Testis (tissue), 3 donors: ENCODE measurements around the gene OR10T2. TPM values are rescaled to one million over a fixed set of nuclear protein-coding genes. Genes with fewer than 3 reads are reported as not detected.

Experiments
- DNase-seq: peaks from one replicate; pipeline ENCODE4 v3.0.0-alpha.2; 2019
- H3K27ac ChIP-seq, 2 donors: fragments of 200-600 bp; sonication (generic); one replicate each; pipeline ENCODE4 v1.5.1; 2019
- H3K27me3 ChIP-seq: fragments of 200-600 bp; sonication (generic); one replicate; pipeline ENCODE4 v1.5.1; 2019
- H3K36me3 ChIP-seq: fragments of 200-600 bp; sonication (generic); one replicate; pipeline ENCODE4 v1.5.1; 2017; ENCODE audit warnings: low read depth; ENCODE audit errors: missing control alignments
- H3K4me1 ChIP-seq: fragments of 200-600 bp; sonication (generic); one replicate; pipeline ENCODE4 v1.5.1; 2019
- H3K4me3 ChIP-seq, 2 donors: fragments of 200-600 bp; sonication (generic); one replicate each; pipeline ENCODE4 v1.5.1; 2017 to 2019
- H3K9me3 ChIP-seq: fragments of 200-600 bp; sonication (generic); one replicate; pipeline ENCODE4 v1.5.1; 2017
- POLR2A ChIP-seq: fragments of 450-650 bp; IDR thresholded peaks from one replicate; pipeline ENCODE4 v1.6.1; 2017; ENCODE audit warnings: antibody characterized with exemption, mild to moderate bottlenecking, moderate library complexity
- WGBS, 2 donors: methylation state at CpG; one replicate each; pipeline ENCODE4 v1.1.5; 2018; 5-methylcytosine and 5-hydroxymethylcytosine counted together
- intact Hi-C: fragments of 100-400 bp; cut with DNase I; formaldehyde crosslinking; loops from one replicate; pipeline ENCODE4 v1.15.1; 2023; ENCODE audit warnings: low total_unique reads
- polyA plus RNA-seq: library from polyadenylated mRNA; stranded (reverse); fragments of 350-450 nt; fragmentation: Illumina TruSeq; extraction: RNeasy Lipid Tissue Mini Kit (QIAGEN cat#74804); gene quantifications from one replicate; pipeline ENCODE4 v1.2.3, GENCODE V29; 2014; ENCODE audit warnings: low read depth, low replicate concordance; ENCODE audit not compliant: insufficient read depth
- total RNA-seq, 2 donors: library from RNA; depleted of rRNA; stranded (reverse); fragments of >200 nt; gene quantifications; one replicate each; pipeline ENCODE4 v1.2.3, GENCODE V29; 2016
- TF ChIP-seq, protein P1 (sequence below), 3 experiments: fragments of 450-650 bp in 2 of 3; fragments of 200-600 bp in 1 of 3; sonication (generic) in 1 of 3; IDR thresholded peaks; one replicate each; pipeline ENCODE4 v1.5.1; 2016 to 2019; ENCODE audit warnings: antibody characterized with exemption in 3 of 3, mild to moderate bottlenecking in 2 of 3, moderate library complexity in 1 of 3

Gene OR10T2
- total and polyA plus RNA-seq, 3 donors from 2014 or later = 0.94 TPM; not detected in 2

DNA sequence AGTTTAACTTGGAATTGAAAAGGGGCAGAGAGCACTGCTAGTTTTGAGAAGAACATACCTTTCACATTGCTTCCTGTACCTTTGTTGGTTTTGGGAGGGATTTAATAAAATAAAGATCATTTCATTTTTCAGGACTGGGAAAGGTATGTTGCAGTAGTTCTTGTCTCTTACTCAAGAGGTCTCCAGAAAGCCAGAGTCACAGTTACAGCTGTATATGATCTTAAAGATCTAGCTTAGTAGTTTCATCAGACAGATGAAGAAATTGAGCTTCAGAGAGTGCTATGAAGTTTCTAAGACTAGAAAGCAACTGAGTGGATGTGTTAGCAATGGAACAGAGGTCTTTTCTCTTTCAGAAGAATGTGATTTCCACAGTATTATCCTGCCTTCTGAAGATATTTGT is 25.8 kb upstream of the OR10T2 start:
- Histone ChIP-seq H3K27me3 (no peaks in the 10 kb centered on the region), H3K4me3 (no peak overlapping the region), H3K4me1 (no peaks in the 10 kb centered on the region), H3K9me3 (no peaks in the 10 kb centered on the region), H3K27ac (no peak overlapping the region), H3K36me3 (no peaks in the 10 kb centered on the region)
- intact Hi-C loops = no loop called here
- DNase-seq = no peak
- TF ChIP-seq, protein P1, sequence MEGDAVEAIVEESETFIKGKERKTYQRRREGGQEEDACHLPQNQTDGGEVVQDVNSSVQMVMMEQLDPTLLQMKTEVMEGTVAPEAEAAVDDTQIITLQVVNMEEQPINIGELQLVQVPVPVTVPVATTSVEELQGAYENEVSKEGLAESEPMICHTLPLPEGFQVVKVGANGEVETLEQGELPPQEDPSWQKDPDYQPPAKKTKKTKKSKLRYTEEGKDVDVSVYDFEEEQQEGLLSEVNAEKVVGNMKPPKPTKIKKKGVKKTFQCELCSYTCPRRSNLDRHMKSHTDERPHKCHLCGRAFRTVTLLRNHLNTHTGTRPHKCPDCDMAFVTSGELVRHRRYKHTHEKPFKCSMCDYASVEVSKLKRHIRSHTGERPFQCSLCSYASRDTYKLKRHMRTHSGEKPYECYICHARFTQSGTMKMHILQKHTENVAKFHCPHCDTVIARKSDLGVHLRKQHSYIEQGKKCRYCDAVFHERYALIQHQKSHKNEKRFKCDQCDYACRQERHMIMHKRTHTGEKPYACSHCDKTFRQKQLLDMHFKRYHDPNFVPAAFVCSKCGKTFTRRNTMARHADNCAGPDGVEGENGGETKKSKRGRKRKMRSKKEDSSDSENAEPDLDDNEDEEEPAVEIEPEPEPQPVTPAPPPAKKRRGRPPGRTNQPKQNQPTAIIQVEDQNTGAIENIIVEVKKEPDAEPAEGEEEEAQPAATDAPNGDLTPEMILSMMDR (IDR thresholded peaks at IDR 0.05) = no peak
- TF ChIP-seq POLR2A = no peak

DNA sequence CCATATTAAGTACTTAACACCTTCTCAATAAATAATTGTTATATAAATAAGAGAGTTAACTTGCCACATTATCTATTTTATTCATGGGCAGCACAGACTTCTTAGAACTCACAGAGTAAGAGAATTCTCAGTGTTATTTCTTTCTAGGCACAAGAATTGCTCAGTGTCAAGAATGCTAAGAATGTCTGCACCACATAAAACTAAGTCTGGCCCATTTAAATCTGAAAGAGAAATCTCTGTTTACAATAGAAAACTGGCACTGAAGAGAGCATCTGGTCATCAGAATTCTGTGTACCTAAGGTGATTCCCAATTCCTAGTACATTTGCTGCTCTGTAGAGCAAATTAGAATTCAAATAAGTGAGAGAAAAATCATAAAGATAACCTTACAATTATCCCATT is 22.9 kb upstream of the OR10T2 start:
- H3K27me3 ChIP-seq = no peaks in the 10 kb centered on the region
- TF ChIP-seq, protein P1 (IDR thresholded peaks at IDR 0.05) = no peak
- TF ChIP-seq POLR2A = no peak
- no peak overlapping the region for H3K4me3 ChIP-seq
- no peaks in the 10 kb centered on the region for H3K9me3 ChIP-seq
- H3K27ac ChIP-seq = no peak overlapping the region
- H3K4me1 ChIP-seq = no peaks in the 10 kb centered on the region
- H3K36me3 ChIP-seq = no peaks in the 10 kb centered on the region
- DNase-seq = no peak
- intact Hi-C loops = no loop called here

DNA sequence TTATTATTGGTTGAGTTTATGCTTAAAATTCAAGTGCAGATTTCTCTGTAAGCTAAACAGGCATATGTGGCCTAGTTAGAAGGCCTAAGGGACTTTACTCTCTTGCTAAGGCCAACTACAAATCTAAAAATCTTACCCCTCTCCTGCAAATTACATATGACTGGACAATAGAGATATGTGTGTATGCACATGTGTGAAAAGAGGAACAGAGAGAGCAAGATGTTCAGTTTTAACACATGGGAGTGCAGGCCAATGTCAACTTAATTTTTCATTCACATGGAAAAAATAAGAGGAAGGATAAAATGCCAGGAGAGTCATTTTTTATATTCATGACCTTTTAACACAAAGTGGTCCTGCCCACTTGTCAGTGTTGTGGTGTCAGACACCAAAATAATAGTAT is 18.3 kb upstream of the OR10T2 start:
- intact Hi-C loops = no loop called here
- Histone ChIP-seq H3K4me1 (no peaks in the 10 kb centered on the region), H3K36me3 (no peaks in the 10 kb centered on the region), H3K27me3 (no peaks in the 10 kb centered on the region), H3K4me3 (no peak overlapping the region), H3K9me3 (no peaks in the 10 kb centered on the region), H3K27ac (no peak overlapping the region)
- DNase-seq = no peak
- TF ChIP-seq POLR2A = no peak
- TF ChIP-seq, protein P1 (IDR thresholded peaks at IDR 0.05) = no peak

DNA sequence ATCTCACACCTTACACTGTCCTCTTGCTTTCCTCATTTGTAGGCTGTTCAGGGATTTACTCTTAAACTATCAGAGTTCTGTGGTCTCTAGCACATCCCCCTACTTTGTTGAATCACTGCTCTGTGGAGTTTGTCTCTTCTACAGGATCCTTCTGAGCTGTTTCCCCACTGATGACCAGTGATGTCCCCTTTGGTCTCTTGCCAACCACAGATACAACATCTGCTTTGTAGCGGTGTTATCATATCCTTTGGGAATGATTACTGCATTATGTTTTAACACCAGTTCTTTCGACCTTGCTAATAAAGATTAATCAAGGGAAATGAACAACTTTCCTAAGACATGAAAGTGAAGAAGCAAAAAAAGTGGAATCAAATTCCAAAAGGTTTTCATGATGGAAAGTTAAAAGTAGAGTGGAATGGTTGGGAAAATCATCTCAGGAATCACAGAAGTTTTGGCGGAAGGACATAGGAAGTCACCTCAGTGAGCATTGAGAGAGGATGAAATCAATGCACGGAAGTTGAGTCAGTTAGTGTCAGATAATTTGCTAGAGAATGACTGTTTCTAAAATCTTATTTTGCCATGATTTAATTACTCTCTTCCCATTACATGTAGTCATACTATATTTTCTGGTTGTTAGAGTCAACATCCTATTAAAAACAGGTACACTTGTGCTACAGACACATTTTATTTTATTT is 15.5 kb upstream of the OR10T2 start:
- H3K27me3 ChIP-seq = no peaks in the 10 kb centered on the region
- no peak overlapping the region for H3K4me3 ChIP-seq
- DNase-seq = no peak
- WGBS, 2 donors = 61 to 62% methylated on average over 4 of the region's 4 CpGs
- H3K27ac ChIP-seq = no peak overlapping the region
- no peaks in the 10 kb centered on the region for H3K9me3 ChIP-seq
- no peaks in the 10 kb centered on the region for H3K4me1 ChIP-seq
- TF ChIP-seq POLR2A = no peak
- TF ChIP-seq, protein P1 (IDR thresholded peaks at IDR 0.05) = no peak
- no peaks in the 10 kb centered on the region for H3K36me3 ChIP-seq
- intact Hi-C loops = no loop called here

DNA sequence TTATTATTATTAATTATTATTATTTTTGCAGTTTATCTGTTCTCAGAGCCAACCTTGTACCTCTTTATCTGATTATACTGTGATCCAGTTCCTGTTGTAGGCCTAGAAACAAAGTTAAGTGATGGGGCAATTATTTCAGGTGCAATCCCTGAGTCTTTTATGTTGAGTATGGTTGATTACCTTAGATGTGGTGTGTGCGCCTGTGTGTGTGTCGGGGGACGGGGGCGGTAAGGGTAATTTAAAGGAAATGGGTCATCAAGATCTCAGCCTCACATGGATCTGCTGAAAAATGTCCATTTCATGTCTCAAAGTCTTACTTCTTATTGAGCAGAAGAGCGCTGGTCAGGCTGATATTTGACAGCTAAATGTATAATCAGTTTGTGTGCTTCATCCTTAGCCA is 7.8 kb upstream of the OR10T2 start:
- Histone ChIP-seq H3K36me3 (no peaks in the 10 kb centered on the region), H3K4me3 (no peak overlapping the region), H3K27ac (no peak overlapping the region), H3K4me1 (no peaks in the 10 kb centered on the region), H3K27me3 (no peaks in the 10 kb centered on the region), H3K9me3 (no peaks in the 10 kb centered on the region)
- no peak for TF ChIP-seq POLR2A
- TF ChIP-seq, protein P1 (IDR thresholded peaks at IDR 0.05) = no peak
- no peak for DNase-seq
- WGBS, 2 donors = 83 to 91% methylated on average over 5 of the region's 5 CpGs
- intact Hi-C loops = no loop called here
